ENCODE results near the gene PATJ.

- no peak for TF ChIP-seq SIX4 (CRISPR knock-in tag; IDR thresholded peaks at IDR 0.05)
- no peak for TF ChIP-seq POLR2AphosphoS5 (IDR thresholded peaks at IDR 0.05; ENCODE audit: low read depth, low read length)
- TF ChIP-seq BHLHE40 (IDR thresholded peaks at IDR 0.05; ENCODE audit: low read length) = no peak
These were observed 368.0 kb downstream of the PATJ start for GRCh38 chr1:62110198-62110817.
